DMS 273 (cell line): ENCODE results near the gene PITPNB.
A peak's percentile ranks its signal among the peaks of the same experiment; 100 is the strongest.

Source experiments
- DNase-seq: peaks from one replicate; lab custom pipeline; 2025; ENCODE audit not compliant: unreplicated experiment; lab: John Stamatoyannopoulos, UW

PITPNB gene

GRCh38 chr22:27863001-27863400 is 56.1 kb downstream of the PITPNB start:
- no peak for DNase-seq

DNA sequence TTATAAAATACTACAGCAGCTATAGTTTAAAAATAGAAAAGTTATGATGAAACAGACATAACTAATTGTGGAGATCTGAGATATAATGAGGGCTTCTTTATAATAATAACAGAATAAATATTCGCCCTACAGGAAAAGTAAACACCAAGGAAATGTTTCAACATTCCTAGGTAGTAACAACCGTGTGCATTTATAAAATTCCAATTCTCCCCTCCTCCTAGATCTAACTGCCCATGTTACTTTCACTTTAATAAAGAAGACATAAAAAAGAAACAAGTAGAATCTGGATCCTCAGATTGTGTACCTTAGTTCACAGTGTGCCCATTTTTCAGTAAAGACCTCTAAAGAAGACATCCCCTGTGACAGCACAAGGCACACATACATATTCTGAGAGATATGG is 59.7 kb downstream of the PITPNB start:
- no peak for DNase-seq

- DNase-seq, result no peak
Measured at GRCh38 chr22:27858626-27859025, 60.4 kb downstream of the PITPNB start.

- DNase-seq, result no peak
Measured at GRCh38 chr22:27857443-27857842, 61.6 kb downstream of the PITPNB start.

DNA sequence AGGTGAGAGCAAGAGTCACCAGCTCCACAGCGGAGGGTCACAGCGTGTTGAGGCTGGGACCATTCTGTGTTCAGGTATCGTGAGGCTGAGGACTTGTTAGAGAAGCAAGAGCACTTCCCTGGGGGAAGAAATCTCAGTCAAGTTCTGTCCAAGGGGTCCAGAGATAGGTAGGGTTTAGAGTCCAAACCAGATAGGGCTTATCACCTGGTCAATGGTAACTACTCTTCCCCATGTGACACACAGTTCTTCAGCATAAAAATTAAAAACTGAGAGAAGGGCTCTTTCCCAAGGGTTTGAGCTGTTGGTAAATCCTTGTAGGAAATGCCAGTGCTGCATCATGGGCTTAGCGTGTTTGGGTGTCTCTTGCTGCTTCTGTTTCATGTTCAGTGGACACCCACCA is 62.7 kb downstream of the PITPNB start:
- DNase-seq, result no peak

DNA sequence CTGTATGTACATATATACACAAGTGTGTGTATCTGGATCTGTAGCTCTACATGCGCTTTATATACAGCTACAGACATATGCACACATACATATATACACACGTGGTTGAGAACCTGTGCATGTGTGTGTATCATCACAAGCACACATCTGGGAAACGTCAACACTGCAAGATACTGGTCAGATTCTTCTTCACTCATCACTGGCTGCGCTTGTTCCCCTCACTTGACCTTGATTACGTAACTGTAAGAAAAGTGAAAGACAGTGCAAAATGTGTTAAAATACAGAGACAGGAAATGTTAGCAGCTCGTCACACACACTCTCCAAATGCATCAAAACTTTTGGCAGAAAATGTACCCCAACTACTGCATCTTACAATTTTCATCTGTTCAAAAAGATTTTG is 65.6 kb downstream of the PITPNB start:
- no peak for DNase-seq

- DNase-seq, result no peak
Measured at GRCh38 chr22:27851974-27852746, 66.9 kb downstream of the PITPNB start.

GRCh38 chr22:27850000-27850521 is 69.0 kb downstream of the PITPNB start:
- no peak for DNase-seq

DNA sequence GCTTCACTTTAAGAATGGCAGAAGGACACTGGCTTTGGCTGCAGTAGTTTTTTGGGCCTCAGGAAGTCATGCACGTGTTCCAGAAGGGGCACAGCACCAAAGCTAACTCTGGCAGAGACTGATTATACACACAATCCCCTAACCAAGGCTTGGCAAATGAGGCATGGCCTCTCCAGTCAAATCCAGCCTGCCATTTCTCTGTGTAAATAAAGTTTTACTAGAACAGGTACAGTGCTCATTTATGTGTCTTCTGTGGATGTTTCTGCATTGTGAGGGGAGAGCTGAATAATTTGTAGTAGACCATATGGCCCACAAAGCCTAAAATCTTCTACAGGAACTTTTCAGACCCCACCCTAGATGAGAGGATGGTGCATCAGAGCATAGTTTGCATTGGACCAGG is 71.1 kb downstream of the PITPNB start:
- no peak for DNase-seq

DNA sequence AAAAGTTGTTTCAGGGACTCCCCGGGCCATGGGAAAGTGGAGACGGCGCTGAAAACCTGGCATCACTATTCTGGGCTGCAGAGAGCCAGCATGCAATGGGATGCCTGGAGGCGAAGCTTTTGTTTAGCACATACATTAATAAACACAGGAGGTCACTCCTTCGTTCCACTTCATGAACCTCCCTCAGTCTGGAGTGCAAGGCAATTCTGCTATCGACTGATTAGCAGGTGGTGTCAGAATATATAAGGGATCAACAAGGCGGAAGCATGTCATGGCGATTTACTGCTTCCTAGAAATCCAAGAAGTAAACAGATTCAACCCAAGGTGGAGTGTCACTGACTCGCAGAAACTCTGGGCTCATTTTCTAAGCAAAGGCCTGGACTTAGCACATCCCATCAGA is 72.1 kb downstream of the PITPNB start:
- no peak for DNase-seq

GRCh38 chr22:27846248-27846757 is 72.8 kb downstream of the PITPNB start:
- DNase-seq, result no peak

DNA sequence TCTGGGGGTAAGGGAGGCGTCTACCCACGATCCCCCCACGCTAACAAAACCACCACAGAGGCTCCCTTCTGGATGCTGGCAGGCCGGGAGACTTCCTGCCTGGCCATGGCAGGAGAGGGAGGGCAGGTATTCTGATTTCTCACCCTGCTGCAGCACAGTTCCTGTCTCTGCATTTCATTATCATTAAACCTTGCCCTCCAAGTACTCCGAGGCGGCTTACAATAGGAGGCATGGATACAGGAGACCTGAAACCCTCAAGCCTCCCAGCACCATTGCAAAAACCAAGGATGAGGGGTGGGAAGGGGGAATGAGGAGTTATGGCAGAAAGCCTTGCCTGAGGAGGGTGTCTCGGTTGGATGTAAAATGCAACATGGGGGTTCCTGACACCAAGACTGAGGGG is 73.4 kb downstream of the PITPNB start:
- DNase-seq, result no peak

DNA sequence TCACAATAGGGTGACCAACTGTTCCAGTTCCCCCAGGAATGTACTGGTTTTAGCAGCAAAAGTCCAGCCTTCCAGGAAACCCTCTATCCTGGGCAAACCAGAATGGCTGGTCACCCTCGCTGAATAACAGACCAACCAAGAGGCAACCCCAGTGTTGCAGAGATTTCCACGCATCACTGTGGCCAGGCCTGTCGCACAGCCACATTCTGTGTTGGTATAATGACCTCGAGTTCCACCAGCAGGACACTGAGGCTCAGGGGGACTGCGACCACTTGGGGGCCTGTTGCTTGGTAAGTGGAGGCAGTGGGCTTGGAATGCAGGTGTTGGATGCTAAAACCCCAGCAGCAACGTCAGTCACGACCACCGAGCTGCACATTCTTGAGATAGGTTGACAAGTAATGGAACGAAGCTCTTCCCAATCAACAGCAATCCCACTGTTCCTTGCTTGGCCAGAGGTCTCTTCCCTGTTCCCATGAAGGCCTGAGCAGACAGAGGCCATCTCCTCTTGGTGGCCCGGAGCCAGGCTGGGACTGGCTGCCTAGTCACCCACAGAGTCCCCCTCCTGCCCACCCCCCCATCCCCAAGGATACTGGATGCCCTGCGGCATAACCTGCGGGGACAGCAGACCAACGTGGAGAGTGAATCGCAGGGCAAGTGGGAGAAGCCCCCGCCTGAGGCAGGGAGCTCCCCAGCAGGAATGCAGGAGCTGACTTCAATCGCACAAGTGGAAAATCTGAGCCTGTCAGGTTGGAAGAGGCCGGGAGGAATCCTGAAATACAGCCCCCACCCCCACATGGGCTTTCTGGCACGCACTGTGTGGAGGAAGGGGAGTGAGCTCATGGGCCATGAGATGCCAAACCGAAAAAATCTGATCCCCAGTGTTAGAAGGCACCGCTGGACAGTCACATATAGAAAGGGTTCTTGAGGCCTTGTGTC is 74.1 kb downstream of the PITPNB start:
- DNase-seq, result no peak

DNA sequence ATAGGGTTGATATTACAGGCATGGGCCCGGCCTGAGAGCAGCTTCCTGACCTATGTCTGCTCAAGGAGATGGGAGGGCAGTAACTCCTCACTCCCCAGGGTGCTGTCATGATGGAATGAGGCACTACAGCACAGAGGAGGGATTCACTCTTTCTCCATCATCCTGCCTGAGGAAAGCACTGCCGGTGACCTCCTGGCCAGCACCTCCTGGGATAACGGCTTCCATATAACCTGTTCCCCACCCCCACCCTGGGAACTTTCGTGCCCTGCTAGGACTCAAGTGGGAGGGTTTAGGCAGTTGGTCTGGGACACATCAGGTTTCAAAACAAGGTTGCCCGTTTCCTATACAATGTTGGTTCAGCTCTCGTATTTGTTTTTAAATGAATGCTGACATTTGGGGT is 74.8 kb downstream of the PITPNB start:
- no peak for DNase-seq

DNA sequence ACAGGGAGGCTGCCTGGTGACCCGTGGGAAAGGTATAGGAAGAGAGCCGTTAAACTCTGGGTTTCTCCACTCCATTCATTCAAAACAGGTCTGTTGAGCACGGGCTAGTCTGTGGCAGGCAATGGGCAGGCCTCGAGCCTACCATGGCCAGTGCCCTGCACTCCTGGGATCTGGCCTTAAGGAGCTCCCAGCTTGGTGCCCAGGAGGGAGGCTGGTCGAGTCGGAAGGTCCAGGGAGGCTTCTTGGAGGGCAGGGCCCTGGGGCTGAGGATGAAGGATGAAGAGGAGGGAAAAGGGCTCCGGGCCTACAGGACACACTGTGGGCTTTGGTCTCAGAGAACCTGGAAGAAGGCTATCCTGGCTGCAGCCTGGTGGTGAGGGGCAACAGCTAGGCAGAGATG is 75.6 kb downstream of the PITPNB start:
- DNase-seq, result no peak

DNA sequence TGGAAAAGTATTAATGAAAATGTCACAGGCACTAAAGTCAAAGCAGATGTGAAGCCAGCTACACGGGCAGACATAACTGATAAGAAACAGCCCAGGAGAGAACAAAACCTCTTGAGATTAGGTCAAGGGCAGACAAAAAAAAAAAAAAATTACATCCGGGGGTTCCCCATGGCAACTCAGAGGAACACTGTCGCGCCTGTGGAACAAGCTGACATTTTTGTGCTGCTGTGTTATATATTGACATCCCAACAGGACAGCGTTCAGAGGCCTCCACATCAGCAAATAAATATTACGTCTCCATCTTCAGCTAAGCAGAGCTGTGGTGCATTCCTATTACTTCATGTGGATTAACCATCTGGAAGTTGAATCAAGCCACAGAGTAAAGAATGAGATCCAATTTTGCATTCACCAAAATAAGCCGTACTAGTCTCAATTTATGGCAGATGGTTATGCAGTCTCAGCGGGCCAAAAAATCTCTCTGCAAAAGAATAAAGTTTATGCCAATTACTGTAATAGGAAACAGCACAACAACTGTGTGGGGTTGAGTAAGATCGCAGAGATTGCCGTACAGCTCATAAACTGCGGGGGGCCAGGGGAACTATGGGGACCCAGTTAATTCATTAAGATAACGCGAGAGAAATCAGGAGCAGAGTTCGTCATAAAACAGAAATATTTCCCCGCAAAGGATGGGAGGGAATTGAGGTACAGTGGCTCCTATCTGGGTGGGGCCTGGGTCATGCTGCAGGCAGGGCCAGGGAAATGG is 76.2 kb downstream of the PITPNB start:
- peak; percentile 51 for DNase-seq

- DNase-seq, result no peak
Measured at GRCh38 chr22:27842201-27842600, 76.9 kb downstream of the PITPNB start.

DNA sequence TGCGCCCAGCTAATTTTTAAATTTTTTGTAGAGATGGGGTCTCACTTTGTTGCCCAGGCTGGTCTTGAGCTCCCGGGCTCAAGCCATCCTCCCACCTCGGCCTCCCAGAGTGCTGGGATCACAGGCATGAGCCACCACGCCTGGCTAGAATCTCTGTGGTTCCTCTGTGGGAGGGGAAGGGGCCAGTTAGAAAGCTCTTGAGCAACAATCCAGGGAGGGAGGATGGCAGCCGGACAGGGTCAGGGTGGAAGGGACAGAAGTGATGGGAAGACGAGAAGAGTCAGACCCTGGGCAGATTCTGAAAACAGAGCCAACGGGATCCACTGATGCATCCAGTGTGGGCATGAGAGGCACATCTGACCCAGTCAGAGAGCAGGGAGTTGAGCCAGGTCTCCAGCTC is 78.6 kb downstream of the PITPNB start:
- DNase-seq, result no peak

GRCh38 chr22:27839057-27839660 is 79.9 kb downstream of the PITPNB start:
- DNase-seq, result no peak

- DNase-seq, result peak; percentile 35
Measured at GRCh38 chr22:27836181-27836580, 82.9 kb downstream of the PITPNB start.

- DNase-seq, result no peak
Measured at GRCh38 chr22:27835446-27835845, 83.6 kb downstream of the PITPNB start.
